IPS-18c (cell line): ENCODE measurements around the gene GRIK3.
"Not testable (repeated sequence)": the region's sequence is repeated elsewhere in the genome, so short reads cannot be mapped to it uniquely, and the experiment has no call there.

ENCODE experiments used
- H3K4me3 ChIP-seq: 2 replicates; pipeline ENCODE4 v1.7.0; 2013; ENCODE audit warnings: low read depth, mild to moderate bottlenecking, low read length, moderate library complexity; ENCODE audit not compliant: insufficient read depth
- H3K9me3 ChIP-seq: one replicate; pipeline ENCODE4 v1.6.1; 2013; ENCODE audit warnings: mild to moderate bottlenecking, low read length, moderate library complexity; ENCODE audit not compliant: control insufficient read depth, insufficient read depth

GRIK3 gene

DNA sequence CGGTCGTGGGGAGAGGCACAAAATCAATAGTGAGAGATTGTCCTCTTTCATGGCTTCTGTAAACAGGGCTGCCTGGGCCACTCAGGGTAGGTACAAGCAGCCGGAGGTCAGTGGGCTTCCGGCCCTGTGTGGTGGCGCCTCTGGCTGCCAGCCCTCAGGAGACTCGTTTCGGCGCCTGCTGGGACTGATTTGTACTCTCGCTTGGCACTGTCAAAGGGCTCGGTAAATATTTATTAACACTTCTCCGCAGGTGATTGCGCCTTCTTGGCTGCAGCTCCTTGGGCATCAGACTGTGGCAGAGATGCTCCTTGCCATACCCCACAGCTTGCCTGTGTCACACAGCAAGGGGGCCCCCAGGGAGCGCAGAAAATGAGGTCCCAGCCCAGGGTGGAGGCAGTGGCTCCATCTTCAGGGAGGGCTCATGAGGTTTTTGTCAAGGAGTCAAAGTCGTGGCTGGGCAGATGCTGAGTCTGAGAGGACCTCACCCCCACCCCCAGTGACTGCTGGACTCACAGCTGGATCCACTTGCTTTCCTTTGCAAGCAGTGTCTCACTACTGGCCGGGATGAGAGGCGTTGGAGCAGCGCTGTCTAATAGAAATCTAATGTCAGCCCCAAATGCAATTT, 262.5 kb downstream of the GRIK3 start:
- Histone ChIP-seq H3K9me3 (no peaks in the 10 kb centered on the region), H3K4me3 (peak overlapping the region; percentile 11; the same call in 1 of the 2 replicates)

GRCh38 chr1:36771240-36771639, 263.1 kb downstream of the GRIK3 start:
- Histone ChIP-seq H3K4me3 (peak overlapping the region; percentile 11; the same call in 1 of the 2 replicates), H3K9me3 (no peaks in the 10 kb centered on the region)

DNA sequence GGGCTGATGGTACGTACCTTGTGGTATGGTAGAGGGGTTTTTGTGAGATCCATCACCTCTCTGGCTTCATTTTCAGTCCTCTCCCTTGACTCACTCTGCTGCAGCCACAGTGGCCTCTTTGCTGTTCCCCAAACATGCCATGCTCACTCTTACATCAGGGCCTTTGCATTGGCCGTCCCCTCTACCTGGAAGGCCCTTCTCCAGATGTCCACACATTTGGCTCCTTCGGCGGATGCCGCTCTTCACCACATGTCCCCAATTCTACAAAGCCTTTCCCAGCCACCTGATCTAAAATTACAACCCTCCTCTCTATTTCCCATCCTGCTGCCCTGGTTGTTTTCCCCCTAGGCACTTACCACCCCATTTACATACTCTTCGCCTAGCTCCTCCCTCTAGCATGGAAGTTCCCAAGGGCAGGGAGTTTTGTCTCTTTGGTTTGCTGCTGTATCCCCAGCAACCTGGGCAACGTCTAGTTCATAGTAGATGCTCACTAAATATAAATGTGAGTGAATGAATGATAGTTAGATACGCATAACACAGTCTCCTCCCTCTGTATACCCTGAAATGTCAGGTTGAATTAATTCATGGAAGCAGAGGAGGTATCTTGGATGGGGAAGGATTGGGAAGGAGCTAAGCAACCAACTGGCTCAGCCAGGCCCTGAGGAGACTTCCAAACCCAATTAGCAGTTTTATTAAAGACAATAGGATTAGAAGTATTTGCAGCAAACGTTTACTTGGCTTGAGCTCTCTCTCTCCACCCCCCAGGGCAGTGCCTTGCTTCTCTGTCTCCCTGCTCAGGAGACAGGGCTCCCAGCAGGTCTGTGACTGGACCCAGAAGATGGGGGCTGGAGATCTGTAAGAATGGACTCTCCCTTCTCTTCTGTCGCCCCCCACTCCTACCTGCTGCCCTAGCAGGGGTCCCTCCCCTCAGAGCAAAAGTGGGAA, 264.2 kb downstream of the GRIK3 start:
- Histone ChIP-seq H3K4me3 (no peak overlapping the region), H3K9me3 (no peaks in the 10 kb centered on the region)

GRCh38 chr1:36768486-36769178, 265.7 kb downstream of the GRIK3 start:
- Histone ChIP-seq H3K4me3 (no peak overlapping the region), H3K9me3 (no peaks in the 10 kb centered on the region)

- H3K9me3 ChIP-seq, H3K4me3 ChIP-seq: not testable (repeated sequence)
Observed at GRCh38 chr1:36767429-36767828, 266.9 kb downstream of the GRIK3 start.

- H3K4me3 ChIP-seq = no peak overlapping the region
- H3K9me3 ChIP-seq = no peaks in the 10 kb centered on the region
Observed at GRCh38 chr1:36766481-36766880, 267.8 kb downstream of the GRIK3 start.

GRCh38 chr1:36765785-36766300, 268.5 kb downstream of the GRIK3 start:
- Histone ChIP-seq H3K9me3 (no peaks in the 10 kb centered on the region), H3K4me3 (no peak overlapping the region)

DNA sequence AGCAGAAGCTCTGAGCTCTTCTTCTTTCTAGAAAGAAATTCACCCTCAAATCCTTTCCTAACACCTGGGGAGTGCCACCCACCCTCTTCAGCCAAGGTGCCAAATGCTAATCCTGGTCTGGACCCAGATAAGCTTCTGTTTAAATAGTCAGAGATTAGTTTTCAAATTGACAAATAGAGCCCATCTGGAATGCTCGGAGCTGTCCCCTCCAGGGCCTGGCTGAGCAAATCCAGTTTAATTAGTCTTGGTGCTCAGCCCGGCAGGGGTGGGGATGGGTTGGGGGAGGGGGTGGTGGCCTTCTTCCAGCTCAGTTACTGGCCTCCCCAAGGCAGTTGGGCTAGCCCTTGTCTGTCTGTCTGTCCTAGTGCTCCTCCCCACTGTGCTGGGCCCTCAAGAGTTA, 269.5 kb downstream of the GRIK3 start:
- H3K4me3 ChIP-seq = no peak overlapping the region
- no peaks in the 10 kb centered on the region for H3K9me3 ChIP-seq

DNA sequence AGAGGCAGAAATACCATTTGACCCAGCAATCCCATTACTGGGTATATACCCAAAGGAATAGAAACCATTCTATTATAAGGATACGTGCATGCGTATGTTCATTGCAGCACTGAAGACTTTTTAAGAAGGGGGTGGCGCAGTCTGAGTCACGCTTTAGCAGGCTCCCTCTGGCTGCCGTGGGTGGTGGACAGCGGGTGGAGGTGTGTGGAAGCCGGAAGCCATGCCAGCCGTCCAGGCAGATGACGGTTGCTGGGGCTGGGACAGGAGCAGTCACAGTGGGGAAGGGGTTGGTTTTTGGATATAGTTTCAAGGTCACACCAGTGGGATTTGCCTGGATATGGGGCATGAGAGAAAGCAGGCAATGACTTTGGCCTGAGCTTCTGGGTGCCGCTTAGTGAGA, 270.5 kb downstream of the GRIK3 start:
- Histone ChIP-seq H3K4me3 (no peak overlapping the region), H3K9me3 (no peaks in the 10 kb centered on the region)

GRCh38 chr1:36762174-36762573, 272.1 kb downstream of the GRIK3 start:
- Histone ChIP-seq H3K9me3 (no peaks in the 10 kb centered on the region), H3K4me3 (no peak overlapping the region)

DNA sequence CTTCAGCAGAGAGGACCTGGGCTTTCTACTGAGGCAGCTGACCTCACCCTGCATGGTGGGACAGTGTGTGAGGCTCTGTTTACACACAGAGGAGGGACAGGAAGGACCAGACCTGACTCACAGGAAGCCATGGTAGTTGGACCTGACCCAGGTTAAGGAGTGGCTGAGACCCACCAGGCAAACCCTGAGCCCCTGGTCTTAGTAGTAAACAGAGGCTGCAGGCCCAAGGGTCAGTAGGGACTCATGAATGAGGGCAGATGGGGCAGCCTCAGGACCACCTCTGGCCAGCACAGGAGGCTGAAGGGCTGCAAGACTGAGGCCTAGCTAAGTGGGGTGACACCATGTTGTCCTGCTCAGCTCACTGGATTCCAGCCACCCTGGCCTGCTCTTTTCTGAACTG, 273.2 kb downstream of the GRIK3 start:
- Histone ChIP-seq H3K4me3 (no peak overlapping the region), H3K9me3 (no peaks in the 10 kb centered on the region)

DNA sequence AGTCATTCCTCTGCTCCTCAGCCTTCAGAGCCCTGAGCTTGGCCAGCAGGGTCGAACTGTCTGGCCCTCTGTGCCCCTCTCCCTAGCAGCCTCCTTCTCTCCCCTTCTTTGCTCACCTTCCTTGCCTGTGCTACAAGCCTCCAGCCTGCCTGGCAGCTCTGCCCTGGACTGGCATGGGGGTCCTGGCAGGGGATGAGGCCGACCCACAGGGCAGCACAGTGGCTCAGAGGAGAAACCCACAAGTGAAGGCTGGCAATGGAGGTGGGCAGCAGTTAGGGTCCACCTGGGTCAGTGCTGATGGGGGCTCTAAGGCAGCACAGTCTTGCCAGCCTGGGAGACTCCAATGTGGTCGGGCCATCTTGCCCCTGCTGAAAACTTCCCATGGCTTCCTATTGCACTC, 274.2 kb downstream of the GRIK3 start:
- Histone ChIP-seq H3K4me3 (no peak overlapping the region), H3K9me3 (peaks cover 2% of the 10 kb centered on the region)

- H3K9me3 ChIP-seq = peaks cover 2% of the 10 kb centered on the region
- no peak overlapping the region for H3K4me3 ChIP-seq
Observed at GRCh38 chr1:36759355-36759754, 275.0 kb downstream of the GRIK3 start.

DNA sequence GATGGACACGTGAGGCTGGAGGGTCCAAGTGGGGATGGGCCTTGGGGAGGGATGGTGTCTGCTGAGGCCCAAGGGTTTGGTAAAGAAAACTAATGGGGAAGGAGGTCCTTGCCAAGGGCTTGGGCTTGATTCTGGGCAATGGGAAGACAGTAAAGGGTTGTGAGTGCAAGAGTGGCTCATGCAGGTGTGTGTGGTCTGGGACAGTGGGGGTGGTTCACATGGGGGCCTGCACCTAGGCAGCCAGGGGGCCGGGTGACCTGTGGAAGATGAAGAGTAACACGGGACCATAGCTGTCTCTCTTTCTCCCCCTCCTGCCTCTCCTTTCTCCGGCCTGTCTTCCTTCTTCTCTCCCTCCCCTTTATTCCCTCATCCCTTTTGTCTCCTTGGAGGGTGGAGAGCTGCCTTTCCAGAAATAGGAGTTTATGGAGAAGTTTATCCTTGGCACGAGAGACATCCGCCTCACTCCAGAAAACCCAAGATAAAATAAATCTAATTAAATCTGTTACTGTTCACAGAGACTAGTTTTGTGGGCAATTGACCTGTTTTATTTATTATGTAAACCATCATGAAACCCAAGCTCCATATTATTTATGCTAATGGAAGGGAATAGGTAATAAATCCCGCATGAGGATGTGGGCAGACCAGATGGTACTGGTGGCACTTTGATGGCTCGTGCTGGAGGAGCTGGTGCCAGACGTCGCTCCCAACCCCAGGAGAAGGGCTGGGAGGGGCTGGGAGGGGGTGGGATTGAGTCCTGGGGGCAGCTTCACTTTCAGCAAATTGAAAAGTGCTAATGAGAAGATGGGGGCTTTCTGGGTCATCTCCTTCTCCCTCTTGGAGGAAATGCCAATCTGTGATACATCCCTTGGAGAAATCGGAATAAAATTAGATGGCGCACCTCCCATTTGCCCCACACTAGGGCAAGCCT, 278.7 kb downstream of the GRIK3 start:
- Histone ChIP-seq H3K9me3 (peaks cover 2% of the 10 kb centered on the region), H3K4me3 (no peak overlapping the region)

- H3K9me3 ChIP-seq = peaks cover 2% of the 10 kb centered on the region
- H3K4me3 ChIP-seq = no peak overlapping the region
Observed at GRCh38 chr1:36754366-36754765, 279.9 kb downstream of the GRIK3 start.

GRCh38 chr1:36753451-36753850, 280.9 kb downstream of the GRIK3 start:
- Histone ChIP-seq H3K9me3 (peaks cover 2% of the 10 kb centered on the region), H3K4me3 (no peak overlapping the region)

DNA sequence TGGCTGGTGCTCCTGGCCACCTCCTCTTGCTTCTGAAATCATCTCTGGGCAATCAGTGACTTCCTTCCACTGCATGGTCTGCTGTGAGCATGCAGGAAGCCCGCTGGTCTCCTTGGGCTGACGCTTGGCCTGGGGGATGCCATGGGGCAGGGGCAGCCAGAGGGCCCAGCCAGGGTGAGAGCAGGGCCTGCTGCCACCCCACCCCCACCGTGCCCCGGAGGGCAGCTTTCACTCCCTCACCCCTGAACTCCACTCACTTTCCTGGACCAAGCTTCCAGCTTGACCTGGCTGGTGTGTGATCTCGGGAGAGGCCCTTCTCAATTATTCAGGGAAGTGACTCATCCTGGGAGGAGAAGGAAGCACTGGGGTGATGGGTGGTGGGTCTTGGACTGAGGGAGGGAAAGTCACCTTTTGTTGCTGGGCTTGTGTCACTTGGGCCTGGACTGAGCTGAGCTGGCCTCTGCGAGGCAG, 281.4 kb downstream of the GRIK3 start:
- Histone ChIP-seq H3K9me3 (peaks cover 2% of the 10 kb centered on the region), H3K4me3 (no peak overlapping the region)
